Stimulated activated CD8-positive, alpha-beta memory T cell treated with anti-CD3 and anti-CD28 coated beads, Interleukin-7, amount 100 ng/mL, for 4 hours (primary cell): Measurements from ENCODE around the gene GNA12.
"Not testable (repeated sequence)": the region's sequence is repeated elsewhere in the genome, so short reads cannot be mapped to it uniquely, and the experiment has no call there.

Experiments used
- DNase-seq, 2 donors: peaks; one replicate each; pipeline ENCODE4 v3.0.0-alpha.2; 2020; ENCODE audit warnings: low read depth in 2 of 2

The GNA12 gene

DNA sequence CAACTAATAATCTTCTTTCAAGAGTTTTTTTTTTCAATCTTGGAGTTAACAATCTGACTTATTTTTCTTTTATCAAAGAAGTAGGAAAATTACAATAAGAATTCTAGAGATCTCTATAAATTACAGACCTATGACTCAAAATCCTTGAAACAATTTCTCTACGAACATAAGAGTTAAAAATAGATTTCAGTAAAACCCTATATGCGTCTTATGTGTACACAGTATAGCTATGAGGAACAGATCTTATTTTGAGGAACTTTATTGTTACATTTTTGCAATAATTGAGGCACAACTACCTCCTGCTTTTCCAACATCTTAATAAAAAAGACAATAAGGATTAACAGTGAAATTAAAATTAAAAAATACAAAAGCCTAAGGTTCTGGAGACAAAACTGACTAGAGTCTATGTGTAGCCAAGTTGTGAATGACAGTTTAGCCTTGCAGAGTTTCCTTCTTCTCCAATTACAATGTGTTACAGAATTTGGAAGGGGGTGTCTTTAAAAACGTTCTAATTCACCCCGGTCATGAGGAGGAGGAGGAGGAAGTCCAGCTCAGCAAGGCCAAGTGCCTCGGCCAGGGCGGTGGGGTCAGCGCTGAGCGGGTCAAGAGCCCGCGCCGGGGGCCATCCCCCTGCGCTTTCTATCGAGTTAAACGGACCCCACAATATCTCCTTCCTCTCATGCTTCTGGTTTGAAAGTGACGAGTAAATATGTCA is 115.6 kb downstream of the GNA12 start:
- DNase-seq = no peak

DNA sequence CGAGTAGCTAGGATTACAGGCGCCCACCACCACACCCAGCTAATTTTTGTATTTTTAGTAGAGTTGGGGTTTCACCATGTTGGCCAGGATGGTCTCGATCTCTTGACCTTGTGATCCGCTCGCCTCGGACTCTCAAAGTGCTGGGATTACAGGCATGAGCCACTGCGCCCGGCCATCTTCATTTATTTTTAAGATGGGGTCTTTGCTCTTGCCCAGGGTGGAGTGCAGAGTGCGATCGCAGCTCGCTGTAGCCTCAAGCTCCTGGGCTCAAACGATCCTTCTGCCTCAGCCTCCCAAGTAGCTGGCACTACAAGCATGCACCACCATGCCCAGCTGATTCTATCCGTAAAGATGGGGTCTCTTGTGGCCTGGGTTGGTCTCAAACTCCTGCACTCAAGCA is 116.9 kb downstream of the GNA12 start:
- DNase-seq = not testable (repeated sequence)

- DNase-seq = no peak
Measured at GRCh38 chr7:2726316-2727018, 117.6 kb downstream of the GNA12 start.

- no peak for DNase-seq
Measured at GRCh38 chr7:2725178-2726105, 118.7 kb downstream of the GNA12 start.

GRCh38 chr7:2724453-2725177 is 119.5 kb downstream of the GNA12 start:
- DNase-seq = no peak

- not testable (repeated sequence) for DNase-seq
Measured at GRCh38 chr7:2724036-2724435, 120.1 kb downstream of the GNA12 start.

DNA sequence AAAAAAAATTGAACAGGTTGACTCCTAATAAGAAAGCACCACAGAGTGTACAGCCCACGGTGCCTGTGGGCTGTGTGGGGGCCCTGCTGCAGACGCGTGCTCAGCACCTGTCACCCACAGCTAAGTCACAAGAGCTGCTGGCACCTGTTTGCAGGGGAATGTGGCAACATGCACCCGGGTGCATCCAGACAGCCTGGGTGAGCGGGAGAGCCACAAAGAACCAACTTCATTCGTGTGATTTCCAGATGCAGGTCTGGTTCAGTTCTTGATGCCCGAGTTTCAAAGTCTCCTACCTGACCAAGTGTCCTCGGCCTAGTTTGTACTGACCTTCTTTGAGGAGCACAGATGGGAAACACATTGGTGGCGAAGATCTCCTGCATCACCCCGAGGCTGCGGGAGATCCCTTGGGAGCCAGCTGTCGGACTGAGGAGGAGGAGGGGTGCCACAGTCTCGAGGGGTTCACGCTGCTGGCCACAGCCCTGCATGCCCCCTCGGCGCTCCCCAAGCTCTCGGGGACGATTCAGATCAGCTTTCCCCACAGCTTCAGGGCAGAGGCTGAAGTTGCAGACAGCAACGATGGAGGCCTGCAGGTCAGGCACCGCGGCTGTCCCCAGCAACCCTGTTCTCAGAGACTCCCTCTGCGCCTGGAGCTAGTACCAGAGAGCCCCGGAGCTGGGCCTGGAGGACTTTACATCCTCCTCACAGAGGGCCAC is 120.8 kb downstream of the GNA12 start:
- DNase-seq = no peak

GRCh38 chr7:2722591-2722990 is 121.5 kb downstream of the GNA12 start:
- DNase-seq = no peak

GRCh38 chr7:2721842-2722241 is 122.3 kb downstream of the GNA12 start:
- no peak for DNase-seq

DNA sequence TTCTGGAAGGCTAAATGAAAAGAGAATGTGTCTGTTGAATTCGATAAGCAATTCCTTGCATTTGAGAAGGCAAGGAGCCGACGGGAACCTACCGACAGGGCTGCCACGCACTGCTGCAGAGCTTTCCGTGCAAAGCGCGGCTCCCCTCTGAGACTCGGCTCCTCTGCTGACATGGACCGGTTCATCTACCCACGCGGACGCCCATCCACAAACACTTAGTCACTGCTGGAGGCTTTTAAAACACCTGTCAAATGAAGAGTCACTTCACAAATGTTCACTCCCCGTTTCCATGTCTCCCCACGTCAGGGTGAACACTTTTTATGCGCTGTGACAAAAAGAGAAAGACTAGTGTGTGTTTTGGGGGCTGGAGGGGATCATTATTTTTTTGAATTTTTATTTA is 124.1 kb downstream of the GNA12 start:
- peak in 1 of 2 donors; percentile 35 for DNase-seq

DNA sequence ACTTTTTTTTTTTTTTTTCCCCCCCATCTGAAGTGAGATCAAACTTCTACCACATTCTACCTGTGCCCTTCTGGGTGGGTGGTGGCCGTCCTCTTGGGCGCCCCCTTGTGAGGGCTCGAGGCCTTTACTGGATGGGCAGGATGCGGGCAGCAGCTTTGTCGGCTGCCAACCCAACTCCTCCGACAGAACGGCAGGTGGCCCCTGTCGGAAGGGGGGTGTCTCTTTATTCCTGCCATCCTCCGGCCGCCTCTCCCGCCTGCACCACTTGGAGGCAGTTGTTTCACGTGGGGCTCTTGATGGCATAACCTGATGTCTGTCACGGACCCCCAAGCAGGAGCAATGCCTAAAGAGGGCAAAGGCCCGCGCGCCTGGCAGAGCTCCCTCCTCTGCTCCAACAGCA is 125.1 kb downstream of the GNA12 start:
- peak; percentile 33 to 53 for DNase-seq

- DNase-seq = no peak
Measured at GRCh38 chr7:2718296-2718965, 125.7 kb downstream of the GNA12 start.

DNA sequence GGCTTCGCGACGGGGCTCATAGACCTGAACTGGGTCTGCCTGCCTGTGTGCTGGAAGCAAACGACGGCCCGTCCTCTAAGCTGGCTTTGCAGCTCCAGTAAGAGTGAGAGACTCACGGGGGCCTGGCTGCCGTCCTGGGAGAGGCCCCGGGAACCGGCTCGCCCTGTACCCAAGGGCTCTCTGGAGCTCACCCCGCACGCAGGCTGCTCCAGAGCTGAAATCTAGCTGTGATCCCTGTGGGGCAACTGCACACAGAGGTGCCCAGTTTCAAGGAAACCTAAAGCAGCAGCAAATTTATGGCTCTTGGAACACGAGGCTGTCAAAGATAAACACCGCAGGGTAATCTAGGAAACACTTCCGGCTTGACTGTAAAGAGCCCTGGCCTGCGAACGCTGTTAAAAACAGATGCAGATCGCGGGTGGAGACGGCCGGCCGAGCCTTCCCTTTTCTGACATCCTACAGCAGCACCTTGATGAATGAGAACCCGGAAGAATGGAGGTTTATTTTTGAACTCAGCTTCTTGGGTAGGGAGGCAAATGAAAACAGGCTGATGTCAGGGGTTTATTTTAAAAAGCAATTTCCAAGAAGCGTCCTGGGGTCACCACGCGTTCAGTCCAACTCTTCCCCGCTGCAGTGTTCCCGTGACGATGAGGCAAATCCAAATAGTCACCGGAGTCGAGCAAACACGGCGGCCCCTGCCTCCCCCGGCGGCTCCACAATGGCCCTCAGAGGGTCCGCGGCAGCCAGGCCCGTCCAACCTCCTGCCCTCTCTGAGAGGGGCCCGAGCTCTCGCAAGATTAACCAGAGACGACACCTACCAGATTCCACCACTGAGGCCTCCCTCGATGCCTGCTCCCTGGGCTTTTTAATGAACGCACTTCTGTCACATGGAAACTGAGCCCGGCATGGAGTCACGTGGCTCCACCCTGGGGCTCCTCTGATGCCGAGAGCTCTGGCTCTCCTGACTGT is 126.5 kb downstream of the GNA12 start:
- no peak for DNase-seq

GRCh38 chr7:2716906-2717292 is 127.2 kb downstream of the GNA12 start:
- DNase-seq = no peak

GRCh38 chr7:2716488-2716887 is 127.6 kb downstream of the GNA12 start:
- DNase-seq = no peak

- peak; percentile 34 to 45 for DNase-seq
Measured at GRCh38 chr7:2715341-2716231, 128.5 kb downstream of the GNA12 start.

DNA sequence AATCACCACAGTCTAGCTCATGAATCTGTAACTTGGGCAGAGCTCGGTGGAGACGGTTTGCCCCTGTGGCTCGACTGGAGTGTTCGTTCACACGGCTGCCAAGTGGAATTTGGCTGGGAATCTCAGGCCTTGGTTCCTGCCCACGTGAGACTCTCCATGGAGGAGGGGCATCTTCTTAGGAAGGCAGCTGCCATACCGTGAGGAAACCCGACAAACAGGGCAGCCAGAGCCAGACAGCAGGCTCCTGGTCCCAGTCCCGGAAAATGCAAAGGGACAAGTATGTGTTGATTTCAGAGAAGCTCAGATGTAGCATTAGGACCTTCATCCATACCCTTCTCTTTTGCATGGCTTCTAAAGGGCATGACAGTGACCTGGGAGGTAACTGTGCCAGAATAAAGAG is 129.5 kb downstream of the GNA12 start:
- no peak for DNase-seq

GRCh38 chr7:2713978-2714377 is 130.1 kb downstream of the GNA12 start:
- no peak for DNase-seq
